ENCODE results near the gene CIAO3. TPM values are rescaled to one million over a fixed set of nuclear protein-coding genes. Genes with fewer than 3 reads are reported as not detected.

The CIAO3 gene
- total RNA-seq, 1 experiment from 2014 or later: 21.9 TPM

GRCh38 chr16:760545-761343 is 19.9 kb upstream of the CIAO3 start, which contains the start of gene MSLN:
MSLN (plus strand) TSS chr16:760734; CDS start chr16:762681, 1,947 bp downstream.
- Histone ChIP-seq H3K4me2 (ENCODE audit: insufficient read depth, insufficient read length, low read length) (no peak within 1 kb of the TSS), H3K9me3 (ENCODE audit: control insufficient read depth, low read depth, low read length) (no peaks in the 10 kb centered on the region), H4K91ac (ENCODE audit: insufficient read length, low read depth, low read length) (no peak within 1 kb of the TSS), H3K4me1 (ENCODE audit: insufficient read depth, low read length) (no peaks in the 10 kb centered on the region), H3T11ph (ENCODE audit: low read length) (no peak within 1 kb of the TSS), H3K79me1 (ENCODE audit: insufficient read depth, low read depth, low read length, poor library complexity, severe bottlenecking) (no peaks in the 10 kb centered on the region), H2BK20ac (ENCODE audit: low read depth, low read length, poor library complexity, severe bottlenecking) (no peak within 1 kb of the TSS), H3K27me3 (ENCODE audit: insufficient read depth, low read length) (no peaks in the 10 kb centered on the region), H3K56ac (ENCODE audit: insufficient read length, low read depth, low read length) (no peak within 1 kb of the TSS), H3K9ac (ENCODE audit: extremely low read depth, insufficient read length, low read length) (no peak within 1 kb of the TSS), H3K27ac (ENCODE audit: insufficient read length, low read depth, low read length) (no peak within 1 kb of the TSS), H2AFZ (ENCODE audit: low read length) (no peak within 1 kb of the TSS), H3K23ac (ENCODE audit: insufficient read length, low read depth, low read length) (no peak within 1 kb of the TSS), H3K14ac (ENCODE audit: insufficient read depth, low read length) (no peak within 1 kb of the TSS; the same call in 1 of the 2 replicates), H2BK12ac (ENCODE audit: insufficient read length, low read depth, low read length) (no peak within 1 kb of the TSS), H3K79me2 (ENCODE audit: insufficient read depth, low read length) (no peaks in the 10 kb centered on the region), H2BK15ac (ENCODE audit: low read depth, low read length) (no peak within 1 kb of the TSS), H2BK5ac (ENCODE audit: insufficient read length, low read length) (no peak within 1 kb of the TSS), H4K5ac (ENCODE audit: insufficient read length, low read depth, low read length) (no peak within 1 kb of the TSS), H2BK120ac (ENCODE audit: low read depth, low read length, poor library complexity, severe bottlenecking) (no peak within 1 kb of the TSS), H3K4ac (ENCODE audit: low read depth, low read length) (no peak within 1 kb of the TSS), H4K20me1 (ENCODE audit: control insufficient read depth, insufficient read depth, insufficient read length) (no peaks in the 10 kb centered on the region), H3K18ac (ENCODE audit: insufficient read length, low read depth, low read length) (no peak within 1 kb of the TSS), H3K23me2 (ENCODE audit: insufficient read length, low read depth, low read length, poor library complexity, severe bottlenecking) (no peaks in the 10 kb centered on the region), H4K8ac (replicated peaks; ENCODE audit: insufficient read length, low read depth, low read length) (no peak within 1 kb of the TSS), H2AK5ac (ENCODE audit: insufficient read length, low read length) (no peak within 1 kb of the TSS)
- H3K9me3 Mint-ChIP-seq: no peaks in the 10 kb centered on the region; a peak in 1 of 5 replicates
- H3K27ac Mint-ChIP-seq: peak within 1 kb of the TSS in 1 of 3 experiments; percentile 21; a peak in 1 of 7 replicates
- H3K4me1 Mint-ChIP-seq: peaks cover 5 to 10% of the 10 kb centered on the region in 2 experiments
- H3K27me3 Mint-ChIP-seq (ENCODE audit: low read depth): peaks cover 24% of the 10 kb centered on the region
- no peaks in the 10 kb centered on the region for H3K36me3 Mint-ChIP-seq (ENCODE audit: insufficient read depth in 1 of 3, low read depth in 3 of 3)
- no peak for TF ChIP-seq CTCF (conservative IDR thresholded peaks at IDR 0.05)
- no peak within 1 kb of the TSS; a peak in 1 of 5 replicates for H3K4me3 Mint-ChIP-seq
- no peak for DNase-seq
- WGBS (ENCODE audit: extremely low coverage, insufficient read length, low lambda C conversion rate): no CpG with 5 or more reads among the region's 37 CpGs

All from H9 (cell line).